GM19452 (cell line): ENCODE measurements around the gene STK16.

Experiments
- ATAC-seq: cut with Tn5 transposase; IDR thresholded peaks from one replicate; pipeline ENCODE4 v1.9.1; 2021; ENCODE audit not compliant: unreplicated experiment

Gene STK16

DNA sequence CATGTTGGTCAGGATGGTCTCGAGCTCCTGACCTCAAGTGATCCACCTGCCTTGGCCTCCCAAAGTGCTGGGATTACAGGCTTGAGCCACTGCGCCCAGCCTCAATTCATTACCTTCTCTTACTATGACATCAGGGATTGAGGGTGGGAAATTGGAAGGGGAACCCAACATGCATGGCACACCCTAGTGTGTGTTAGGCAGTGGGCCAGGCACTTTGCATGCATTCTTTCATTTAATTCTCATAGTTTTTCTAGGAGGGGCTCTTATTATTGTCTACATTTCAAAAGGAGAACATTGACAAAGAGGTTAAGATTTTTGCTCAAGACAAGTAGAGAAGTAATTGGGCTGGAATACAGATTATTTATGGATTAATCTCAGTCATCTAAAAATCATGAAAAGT lies 23.0 kb downstream of the STK16 start:
- ATAC-seq, result no peak

- no peak for ATAC-seq
Measured at GRCh38 chr2:219269362-219270054, 24.2 kb downstream of the STK16 start.

- no peak for ATAC-seq
Measured at GRCh38 chr2:219270055-219270372, 24.7 kb downstream of the STK16 start.

DNA sequence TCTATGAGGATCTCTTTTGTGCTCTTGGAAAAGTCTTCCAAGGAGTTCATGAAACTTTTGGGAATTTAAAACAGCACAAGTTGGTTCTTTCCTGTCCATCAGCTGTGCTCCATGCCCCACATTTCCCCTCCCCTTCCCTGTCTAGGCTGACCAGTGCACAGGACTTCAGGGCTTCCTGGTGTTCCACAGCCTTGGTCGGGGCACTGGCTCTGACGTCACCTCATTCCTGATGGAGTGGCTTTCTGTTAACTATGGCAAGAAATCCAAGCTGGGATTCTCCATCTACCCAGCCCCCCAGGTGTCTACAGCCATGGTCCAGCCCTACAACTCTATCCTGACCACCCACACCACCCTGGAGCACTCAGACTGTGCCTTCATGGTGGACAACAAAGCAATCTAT lies 25.7 kb downstream of the STK16 start:
- no peak for ATAC-seq

- ATAC-seq, result no peak
Measured at GRCh38 chr2:219272356-219272755, 27.1 kb downstream of the STK16 start.

- ATAC-seq, result no peak
Measured at GRCh38 chr2:219272995-219273394, 27.7 kb downstream of the STK16 start.

- ATAC-seq, result no peak
Measured at GRCh38 chr2:219273937-219274336, 28.7 kb downstream of the STK16 start.

- ATAC-seq, result no peak
Measured at GRCh38 chr2:219274361-219274921, 29.2 kb downstream of the STK16 start.

DNA sequence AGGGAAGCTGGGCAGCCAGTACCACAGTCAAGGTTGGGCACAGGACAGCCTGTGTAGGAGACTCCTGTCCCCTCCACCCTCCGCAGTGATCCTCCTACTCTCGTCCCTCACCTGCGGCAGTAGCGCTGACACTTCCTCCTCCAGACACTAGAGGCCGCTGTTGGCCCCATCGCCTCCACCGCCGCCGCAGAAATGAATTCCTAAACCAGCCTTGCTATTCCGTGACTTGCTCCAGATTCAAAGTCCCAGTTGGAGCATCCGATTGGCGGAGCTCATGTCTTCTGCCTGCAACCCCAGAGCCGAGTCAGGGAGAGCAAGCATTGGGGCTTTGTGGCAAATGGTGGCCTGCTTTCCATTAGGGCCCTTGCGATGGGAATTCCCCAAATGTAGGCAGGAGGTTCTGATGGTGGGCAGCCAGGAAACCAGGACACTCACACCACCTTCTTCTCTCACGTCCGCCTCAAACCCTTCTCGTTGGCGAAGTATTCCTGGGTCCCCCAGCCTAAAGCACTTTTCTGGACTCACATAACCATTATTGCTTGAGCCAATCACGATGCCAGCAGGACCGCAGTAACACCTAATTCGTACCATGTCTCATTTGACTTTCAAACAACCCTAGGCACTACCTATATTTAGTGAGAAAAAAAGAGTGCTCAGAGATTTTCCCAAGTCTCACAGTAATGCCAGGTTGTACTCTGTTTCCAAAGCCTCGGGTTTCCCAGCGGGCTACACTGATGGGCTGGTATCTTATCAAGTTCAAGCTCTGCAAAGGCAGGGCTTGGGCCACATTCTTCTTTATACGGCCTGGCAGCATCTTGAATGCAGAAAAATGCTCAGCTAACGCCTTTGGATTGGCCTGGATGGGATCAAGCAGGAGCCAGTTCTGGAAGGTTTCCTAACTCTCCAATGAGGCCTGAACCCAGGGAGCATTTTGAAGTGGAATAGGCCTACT lies 32.7 kb downstream of the STK16 start:
- no peak for ATAC-seq

GRCh38 chr2:219278655-219279150 lies 33.4 kb downstream of the STK16 start:
- no peak for ATAC-seq

GRCh38 chr2:219279151-219279915 lies 34.1 kb downstream of the STK16 start, which contains the start of gene DNAJB2:
Gene DNAJB2, plus strand, starts transcription at chr2:219279366. Its CDS starts 468 bp downstream, at chr2:219279834.
- ATAC-seq, result peak; percentile 90

GRCh38 chr2:219279916-219280516 lies 34.7 kb downstream of the STK16 start:
- no peak for ATAC-seq

- ATAC-seq, result no peak
Measured at GRCh38 chr2:219280651-219281050, 35.4 kb downstream of the STK16 start.

GRCh38 chr2:219281588-219281987 lies 36.3 kb downstream of the STK16 start:
- ATAC-seq, result no peak

DNA sequence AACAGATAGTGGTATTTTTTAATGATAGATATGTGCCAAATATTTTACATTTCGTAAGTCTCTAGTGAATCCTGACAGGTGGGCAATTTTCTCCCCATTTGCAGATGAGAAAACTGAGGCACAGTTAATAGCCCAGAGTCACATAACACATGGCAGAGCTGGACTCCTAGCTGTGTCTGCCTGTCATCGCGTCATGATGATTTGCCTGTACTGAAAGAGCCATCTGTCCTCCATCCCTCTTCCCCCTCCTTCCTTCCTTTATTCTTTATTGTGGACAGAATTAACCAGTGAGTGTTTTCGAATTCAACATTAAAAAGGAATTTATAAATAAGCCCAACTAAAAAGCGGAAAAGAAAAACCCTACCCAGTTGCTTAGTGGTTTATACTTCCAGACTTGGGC lies 37.1 kb downstream of the STK16 start:
- no peak for ATAC-seq

DNA sequence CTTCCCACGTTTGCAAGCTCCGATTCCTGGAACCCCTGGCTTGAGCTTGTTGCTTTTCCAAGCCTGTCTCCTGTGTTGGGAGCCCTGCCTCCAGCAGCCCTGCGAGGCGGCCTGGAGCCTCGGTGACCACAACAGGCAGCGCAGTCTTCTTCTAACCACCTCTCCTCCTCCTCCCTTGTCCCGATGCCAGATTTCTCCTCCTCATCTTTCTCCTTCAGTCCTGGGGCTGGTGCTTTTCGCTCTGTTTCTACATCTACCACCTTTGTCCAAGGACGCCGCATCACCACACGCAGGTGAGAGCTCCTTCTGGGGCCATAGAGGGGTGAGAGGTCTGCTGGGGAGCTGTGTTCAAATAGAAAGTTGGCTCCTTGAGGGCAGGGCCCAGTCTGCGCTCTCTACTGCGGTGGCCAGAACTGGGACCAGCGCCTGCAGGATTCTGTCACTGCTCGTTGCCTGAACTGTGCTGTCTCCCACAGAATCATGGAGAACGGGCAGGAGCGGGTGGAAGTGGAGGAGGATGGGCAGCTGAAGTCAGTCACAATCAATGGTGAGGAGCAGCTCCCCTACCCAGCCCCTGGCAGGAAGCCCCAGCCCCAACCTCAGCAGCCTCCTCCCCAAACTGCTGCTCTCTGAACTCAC lies 37.8 kb downstream of the STK16 start:
- ATAC-seq, result no peak

DNA sequence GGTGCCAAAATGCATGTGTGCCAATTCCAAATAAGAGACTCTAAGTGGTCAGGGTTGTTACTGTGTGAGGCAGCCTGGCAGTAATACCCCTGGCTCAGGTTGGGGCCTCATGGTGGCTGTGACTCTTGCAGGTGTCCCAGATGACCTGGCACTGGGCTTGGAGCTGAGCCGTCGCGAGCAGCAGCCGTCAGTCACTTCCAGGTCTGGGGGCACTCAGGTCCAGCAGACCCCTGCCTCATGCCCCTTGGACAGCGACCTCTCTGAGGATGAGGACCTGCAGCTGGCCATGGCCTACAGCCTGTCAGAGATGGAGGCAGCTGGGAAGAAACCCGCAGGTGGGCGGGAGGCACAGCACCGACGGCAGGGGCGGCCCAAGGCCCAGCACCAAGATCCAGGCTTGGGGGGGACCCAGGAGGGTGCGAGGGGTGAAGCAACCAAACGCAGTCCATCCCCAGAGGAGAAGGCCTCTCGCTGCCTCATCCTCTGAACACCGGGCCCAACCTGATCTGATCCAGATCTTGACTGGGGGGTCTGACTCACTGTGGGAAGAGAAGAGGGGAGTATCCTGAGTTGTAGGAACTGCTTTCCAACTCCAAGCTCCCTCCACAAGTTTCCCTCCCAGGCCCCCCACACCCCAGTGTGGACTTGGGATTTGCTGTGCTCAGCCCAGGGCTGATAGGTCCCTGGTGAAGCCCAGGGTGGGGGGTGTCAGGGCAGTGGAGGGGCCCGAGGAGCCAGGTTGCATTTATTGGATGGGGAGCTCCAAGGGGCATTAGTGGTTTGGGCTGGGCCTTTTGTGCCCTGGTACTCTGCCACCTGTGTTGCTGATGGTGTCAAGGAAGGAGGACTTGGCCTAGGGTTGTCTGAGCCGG lies 39.5 kb downstream of the STK16 start:
- no peak for ATAC-seq

GRCh38 chr2:219285373-219285735 lies 40.1 kb downstream of the STK16 start:
- ATAC-seq, result no peak

GRCh38 chr2:219285894-219286425 lies 40.7 kb downstream of the STK16 start:
- no peak for ATAC-seq
